ENCODE data around the gene ALOX15.

ALOX15 gene

DNA sequence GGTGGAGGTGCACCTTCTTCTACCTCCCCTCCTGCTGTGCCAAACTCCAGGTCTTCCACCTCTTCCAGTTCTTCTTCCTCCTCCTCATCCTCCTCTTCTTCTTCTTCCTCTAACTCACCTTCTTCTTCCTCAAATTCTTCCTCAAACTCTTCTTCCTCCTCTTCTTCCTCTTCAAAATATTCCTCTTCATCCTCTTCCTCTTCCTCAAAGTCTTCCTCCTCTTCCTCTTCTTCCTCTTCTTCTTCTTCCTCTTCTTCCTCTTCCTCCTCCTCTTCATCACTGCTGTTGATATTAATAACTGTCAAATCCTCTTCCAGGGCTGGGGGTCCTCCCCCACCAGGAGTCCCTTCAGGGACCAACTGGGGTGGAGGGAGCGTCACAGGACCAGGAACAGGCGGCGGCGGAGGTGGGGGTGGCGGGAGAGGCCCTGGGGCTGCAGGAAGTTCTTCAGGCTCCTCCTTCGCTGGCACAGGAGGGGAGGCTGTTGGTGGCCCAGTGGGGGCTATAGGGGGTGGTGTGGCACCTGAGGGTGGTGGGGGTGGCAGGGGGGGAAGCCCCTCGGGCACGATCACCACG lies 30.7 kb upstream of the ALOX15 start:
- TF ChIP-seq MYC (IDR thresholded peaks at IDR 0.05; ENCODE audit: low read depth, low read length), result no peak
- no peak for TF ChIP-seq POLR2A (IDR thresholded peaks at IDR 0.05; ENCODE audit: extremely low read depth, insufficient read length)
- TF ChIP-seq, protein P1, sequence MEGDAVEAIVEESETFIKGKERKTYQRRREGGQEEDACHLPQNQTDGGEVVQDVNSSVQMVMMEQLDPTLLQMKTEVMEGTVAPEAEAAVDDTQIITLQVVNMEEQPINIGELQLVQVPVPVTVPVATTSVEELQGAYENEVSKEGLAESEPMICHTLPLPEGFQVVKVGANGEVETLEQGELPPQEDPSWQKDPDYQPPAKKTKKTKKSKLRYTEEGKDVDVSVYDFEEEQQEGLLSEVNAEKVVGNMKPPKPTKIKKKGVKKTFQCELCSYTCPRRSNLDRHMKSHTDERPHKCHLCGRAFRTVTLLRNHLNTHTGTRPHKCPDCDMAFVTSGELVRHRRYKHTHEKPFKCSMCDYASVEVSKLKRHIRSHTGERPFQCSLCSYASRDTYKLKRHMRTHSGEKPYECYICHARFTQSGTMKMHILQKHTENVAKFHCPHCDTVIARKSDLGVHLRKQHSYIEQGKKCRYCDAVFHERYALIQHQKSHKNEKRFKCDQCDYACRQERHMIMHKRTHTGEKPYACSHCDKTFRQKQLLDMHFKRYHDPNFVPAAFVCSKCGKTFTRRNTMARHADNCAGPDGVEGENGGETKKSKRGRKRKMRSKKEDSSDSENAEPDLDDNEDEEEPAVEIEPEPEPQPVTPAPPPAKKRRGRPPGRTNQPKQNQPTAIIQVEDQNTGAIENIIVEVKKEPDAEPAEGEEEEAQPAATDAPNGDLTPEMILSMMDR (IDR thresholded peaks at IDR 0.05; ENCODE audit: low read depth, low read length), result no peak
- TF ChIP-seq, protein P2, sequence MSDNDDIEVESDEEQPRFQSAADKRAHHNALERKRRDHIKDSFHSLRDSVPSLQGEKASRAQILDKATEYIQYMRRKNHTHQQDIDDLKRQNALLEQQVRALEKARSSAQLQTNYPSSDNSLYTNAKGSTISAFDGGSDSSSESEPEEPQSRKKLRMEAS (IDR thresholded peaks at IDR 0.05; ENCODE audit: low read depth, low read length), result no peak
- no peak for DNase-seq (ENCODE audit: low read depth)
- no peak overlapping the region for H3K4me3 ChIP-seq (ENCODE audit: low read depth, low read length)

DNA sequence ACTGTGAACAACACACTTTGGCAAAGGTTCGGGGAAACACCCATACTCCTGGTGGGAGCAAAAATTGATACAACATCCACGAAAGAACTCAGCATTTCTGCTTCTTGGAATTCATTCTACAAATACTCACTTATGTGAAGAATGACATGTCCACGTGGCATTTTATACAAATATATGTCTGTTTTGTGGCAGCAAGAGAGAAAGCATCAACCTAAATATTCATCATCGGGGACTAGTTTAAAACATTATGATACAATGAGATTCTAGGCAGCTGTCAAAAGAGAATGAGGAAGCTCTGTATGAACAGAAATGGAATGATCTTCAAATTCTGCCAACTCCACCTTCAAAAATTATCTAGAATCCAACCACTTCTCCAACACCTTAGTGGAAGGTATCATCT lies 25.7 kb upstream of the ALOX15 start:
- H3K4me3 ChIP-seq (ENCODE audit: low read depth, low read length), result no peak overlapping the region
- TF ChIP-seq MYC (IDR thresholded peaks at IDR 0.05; ENCODE audit: low read depth, low read length) (no peak), POLR2A (IDR thresholded peaks at IDR 0.05; ENCODE audit: extremely low read depth, insufficient read length) (no peak)
- TF ChIP-seq, protein P1 (IDR thresholded peaks at IDR 0.05; ENCODE audit: low read depth, low read length), result no peak
- TF ChIP-seq, protein P2 (IDR thresholded peaks at IDR 0.05; ENCODE audit: low read depth, low read length), result no peak
- no peak for DNase-seq (ENCODE audit: low read depth)

DNA sequence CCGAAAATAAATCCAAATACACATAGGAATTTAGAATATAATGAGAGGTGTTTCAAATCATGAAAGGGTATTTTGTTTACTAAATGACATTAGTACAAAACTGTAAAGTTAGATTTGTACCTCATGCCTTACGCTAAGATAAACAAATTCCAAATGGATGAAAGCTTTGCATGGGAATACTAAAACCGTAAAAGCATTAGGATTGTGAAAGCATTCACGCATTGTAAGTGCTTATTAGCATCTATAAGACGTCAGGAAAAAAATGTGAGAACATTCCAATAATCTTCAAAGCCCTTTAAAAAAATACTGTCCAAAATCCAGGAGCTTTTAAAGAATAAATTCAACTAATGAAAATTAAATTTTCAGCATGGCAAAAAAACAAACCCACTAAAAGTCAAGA lies 24.8 kb upstream of the ALOX15 start:
- H3K4me3 ChIP-seq (ENCODE audit: low read depth, low read length), result no peak overlapping the region
- TF ChIP-seq MYC (IDR thresholded peaks at IDR 0.05; ENCODE audit: low read depth, low read length), result no peak
- TF ChIP-seq POLR2A (IDR thresholded peaks at IDR 0.05; ENCODE audit: extremely low read depth, insufficient read length), result no peak
- TF ChIP-seq, protein P2 (IDR thresholded peaks at IDR 0.05; ENCODE audit: low read depth, low read length), result no peak
- TF ChIP-seq, protein P1 (IDR thresholded peaks at IDR 0.05; ENCODE audit: low read depth, low read length), result no peak
- DNase-seq (ENCODE audit: low read depth), result no peak

DNA sequence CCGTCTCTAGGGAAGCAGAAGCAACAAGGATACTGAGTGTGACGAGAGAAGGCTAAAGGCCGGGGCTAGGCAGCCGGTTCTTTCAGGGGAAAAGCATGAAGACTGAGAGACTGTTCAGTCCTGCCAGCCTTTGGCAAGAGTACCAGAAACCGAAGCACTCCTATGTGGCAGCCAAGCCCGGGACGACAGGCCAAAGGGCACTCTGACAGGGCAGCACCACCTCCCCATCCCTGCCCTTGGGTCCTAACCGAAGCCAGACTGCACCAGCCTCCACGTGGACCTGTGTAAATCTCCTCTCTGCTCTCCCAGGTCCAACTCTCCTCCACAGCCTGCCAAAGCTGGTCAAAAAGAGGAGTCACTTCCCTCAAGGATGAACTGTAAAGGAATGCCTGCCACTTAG lies 23.5 kb upstream of the ALOX15 start:
- DNase-seq (ENCODE audit: low read depth), result no peak
- no peak overlapping the region for H3K4me3 ChIP-seq (ENCODE audit: low read depth, low read length)
- TF ChIP-seq MYC (IDR thresholded peaks at IDR 0.05; ENCODE audit: low read depth, low read length) (no peak), POLR2A (IDR thresholded peaks at IDR 0.05; ENCODE audit: extremely low read depth, insufficient read length) (no peak)
- TF ChIP-seq, protein P2 (IDR thresholded peaks at IDR 0.05; ENCODE audit: low read depth, low read length), result no peak

DNA sequence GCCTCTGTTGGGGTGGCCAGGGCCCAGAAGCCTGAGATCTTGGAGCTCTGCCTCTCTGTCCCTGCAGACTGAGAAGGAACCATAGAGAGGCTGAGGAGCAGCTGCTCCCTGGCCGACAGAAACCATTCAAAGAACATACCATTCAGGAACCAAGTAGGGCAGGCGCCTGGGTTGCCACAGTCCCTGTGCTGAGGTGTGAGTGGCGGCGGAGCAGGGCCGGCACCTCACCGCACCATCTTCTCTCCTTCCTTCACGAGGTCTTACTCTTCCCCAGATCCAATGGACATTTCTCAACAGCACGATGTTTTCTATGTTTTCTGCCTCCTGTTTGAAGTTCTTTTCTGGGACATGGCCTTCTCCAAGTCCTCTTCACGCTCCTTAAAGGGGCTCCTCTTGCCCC lies 22.8 kb upstream of the ALOX15 start:
- TF ChIP-seq POLR2A (IDR thresholded peaks at IDR 0.05; ENCODE audit: extremely low read depth, insufficient read length) (no peak), MYC (IDR thresholded peaks at IDR 0.05; ENCODE audit: low read depth, low read length) (no peak)
- TF ChIP-seq, protein P2 (IDR thresholded peaks at IDR 0.05; ENCODE audit: low read depth, low read length), result no peak
- TF ChIP-seq, protein P1 (IDR thresholded peaks at IDR 0.05; ENCODE audit: low read depth, low read length), result no peak
- no peak overlapping the region for H3K4me3 ChIP-seq (ENCODE audit: low read depth, low read length)
- DNase-seq (ENCODE audit: low read depth), result no peak

DNA sequence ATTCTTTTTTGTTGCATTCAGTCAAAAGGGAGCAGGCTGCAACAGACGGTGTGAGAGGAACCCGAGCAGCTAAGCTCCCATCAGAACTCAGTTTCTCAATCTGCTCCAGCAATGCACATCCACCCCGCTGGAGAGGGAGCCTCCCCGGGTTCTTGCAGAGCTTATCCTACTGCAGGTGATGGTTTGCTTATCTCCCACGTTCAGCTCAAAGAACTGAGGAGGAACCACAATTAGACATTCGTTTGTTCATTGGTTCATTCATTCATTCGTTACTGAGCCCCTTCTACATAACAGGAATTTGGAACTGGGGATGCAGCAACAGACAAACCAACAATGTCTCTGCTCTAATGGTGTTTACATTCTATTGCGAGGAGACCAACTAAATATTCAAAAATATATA lies 22.2 kb upstream of the ALOX15 start:
- DNase-seq (ENCODE audit: low read depth), result no peak
- TF ChIP-seq, protein P1 (IDR thresholded peaks at IDR 0.05; ENCODE audit: low read depth, low read length), result no peak
- TF ChIP-seq, protein P2 (IDR thresholded peaks at IDR 0.05; ENCODE audit: low read depth, low read length), result no peak
- TF ChIP-seq POLR2A (IDR thresholded peaks at IDR 0.05; ENCODE audit: extremely low read depth, insufficient read length) (no peak), MYC (IDR thresholded peaks at IDR 0.05; ENCODE audit: low read depth, low read length) (no peak)
- H3K4me3 ChIP-seq (ENCODE audit: low read depth, low read length), result no peak overlapping the region

Data from NB4 (cell line).